ENCODE data around the gene RUNX2.

DNA sequence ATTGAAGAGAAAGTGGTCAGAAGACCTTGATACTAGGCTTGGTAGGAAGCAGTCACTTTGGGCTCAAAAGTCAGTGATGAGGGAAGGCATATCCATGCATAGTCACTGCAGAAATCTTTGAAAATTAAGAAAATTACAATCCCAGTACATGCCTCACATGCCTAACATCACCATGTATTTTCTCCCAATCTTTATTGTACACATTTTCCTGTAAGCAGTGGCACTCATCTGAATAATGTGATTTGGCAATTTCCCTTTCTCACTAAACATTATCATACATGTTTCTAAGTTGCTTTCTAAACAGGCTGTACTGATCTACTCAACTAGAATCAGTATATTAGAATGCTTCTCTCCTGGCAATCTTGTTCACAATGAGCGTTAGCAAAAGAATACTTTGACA lies 330.3 kb downstream of the RUNX2 start:
- TF ChIP-seq, protein P1, sequence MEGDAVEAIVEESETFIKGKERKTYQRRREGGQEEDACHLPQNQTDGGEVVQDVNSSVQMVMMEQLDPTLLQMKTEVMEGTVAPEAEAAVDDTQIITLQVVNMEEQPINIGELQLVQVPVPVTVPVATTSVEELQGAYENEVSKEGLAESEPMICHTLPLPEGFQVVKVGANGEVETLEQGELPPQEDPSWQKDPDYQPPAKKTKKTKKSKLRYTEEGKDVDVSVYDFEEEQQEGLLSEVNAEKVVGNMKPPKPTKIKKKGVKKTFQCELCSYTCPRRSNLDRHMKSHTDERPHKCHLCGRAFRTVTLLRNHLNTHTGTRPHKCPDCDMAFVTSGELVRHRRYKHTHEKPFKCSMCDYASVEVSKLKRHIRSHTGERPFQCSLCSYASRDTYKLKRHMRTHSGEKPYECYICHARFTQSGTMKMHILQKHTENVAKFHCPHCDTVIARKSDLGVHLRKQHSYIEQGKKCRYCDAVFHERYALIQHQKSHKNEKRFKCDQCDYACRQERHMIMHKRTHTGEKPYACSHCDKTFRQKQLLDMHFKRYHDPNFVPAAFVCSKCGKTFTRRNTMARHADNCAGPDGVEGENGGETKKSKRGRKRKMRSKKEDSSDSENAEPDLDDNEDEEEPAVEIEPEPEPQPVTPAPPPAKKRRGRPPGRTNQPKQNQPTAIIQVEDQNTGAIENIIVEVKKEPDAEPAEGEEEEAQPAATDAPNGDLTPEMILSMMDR (IDR thresholded peaks at IDR 0.05): no peak
- TF ChIP-seq POLR2A (IDR thresholded peaks at IDR 0.05): no peak

Data from Peyer's patch (tissue), 4 donors.